ENCODE data around the gene INCA1. TPM values are rescaled to one million over a fixed set of nuclear protein-coding genes. Genes with fewer than 3 reads are reported as not detected.

INCA1 gene
- total and polyA plus RNA-seq, 2 of the 13 experiments (the other 11 are each of a cell fraction or from before 2014, with no cell fraction given), result 0.93 to 2.6 TPM

GRCh38 chr17:4948166-4948930, 49.0 kb downstream of the INCA1 start, which contains the start of gene PFN1 (continued):
- peak; percentile 85; the same call in 1 of the 2 replicates for TF ChIP-seq MXD4 (CRISPR knock-in tag; IDR thresholded peaks at IDR 0.05)
- TF ChIP-seq ZNF550 (CRISPR knock-in tag; IDR thresholded peaks at IDR 0.05; ENCODE audit: borderline replicate concordance), result no peak; the same call in 1 of the 2 replicates
- TF ChIP-seq ZNF775 (CRISPR knock-in tag; IDR thresholded peaks at IDR 0.05; ENCODE audit: borderline replicate concordance), result 0 out of 2 replicates have a peak, but pooled peaks have one; percentile 58
- 0 out of 2 replicates have a peak, but pooled peaks have one; percentile 64 for TF ChIP-seq ZFP36L1 (CRISPR knock-in tag; IDR thresholded peaks at IDR 0.05)
- peak; percentile 82; the same call in 1 of the 2 replicates for TF ChIP-seq ZNF589 (CRISPR knock-in tag; conservative IDR thresholded peaks at IDR 0.05)
- peak; percentile 82 for TF ChIP-seq RBM39 (IDR thresholded peaks at IDR 0.05; ENCODE audit: low read depth, low read length, poor library complexity, severe bottlenecking)
- TF ChIP-seq CEBPG (CRISPR knock-in tag; IDR thresholded peaks at IDR 0.05), result peak; percentile 76
- TF ChIP-seq BRF2 (CRISPR knock-in tag; IDR thresholded peaks at IDR 0.05), result no peak
- TF ChIP-seq ZNF615 (CRISPR knock-in tag; IDR thresholded peaks at IDR 0.05; ENCODE audit: borderline replicate concordance), result no peak
- no peak for TF ChIP-seq HIVEP1 (CRISPR knock-in tag; IDR thresholded peaks at IDR 0.05)
- TF ChIP-seq SAP130 (CRISPR knock-in tag; IDR thresholded peaks at IDR 0.05; ENCODE audit: low read depth), result peak; percentile 81
- TF ChIP-seq, protein P1, sequence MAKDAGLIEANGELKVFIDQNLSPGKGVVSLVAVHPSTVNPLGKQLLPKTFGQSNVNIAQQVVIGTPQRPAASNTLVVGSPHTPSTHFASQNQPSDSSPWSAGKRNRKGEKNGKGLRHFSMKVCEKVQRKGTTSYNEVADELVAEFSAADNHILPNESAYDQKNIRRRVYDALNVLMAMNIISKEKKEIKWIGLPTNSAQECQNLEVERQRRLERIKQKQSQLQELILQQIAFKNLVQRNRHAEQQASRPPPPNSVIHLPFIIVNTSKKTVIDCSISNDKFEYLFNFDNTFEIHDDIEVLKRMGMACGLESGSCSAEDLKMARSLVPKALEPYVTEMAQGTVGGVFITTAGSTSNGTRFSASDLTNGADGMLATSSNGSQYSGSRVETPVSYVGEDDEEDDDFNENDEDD (CRISPR knock-in tag; IDR thresholded peaks at IDR 0.05; ENCODE audit: borderline replicate concordance), result 0 out of 2 replicates have a peak, but pooled peaks have one; percentile 9
- TF ChIP-seq, protein P2, sequence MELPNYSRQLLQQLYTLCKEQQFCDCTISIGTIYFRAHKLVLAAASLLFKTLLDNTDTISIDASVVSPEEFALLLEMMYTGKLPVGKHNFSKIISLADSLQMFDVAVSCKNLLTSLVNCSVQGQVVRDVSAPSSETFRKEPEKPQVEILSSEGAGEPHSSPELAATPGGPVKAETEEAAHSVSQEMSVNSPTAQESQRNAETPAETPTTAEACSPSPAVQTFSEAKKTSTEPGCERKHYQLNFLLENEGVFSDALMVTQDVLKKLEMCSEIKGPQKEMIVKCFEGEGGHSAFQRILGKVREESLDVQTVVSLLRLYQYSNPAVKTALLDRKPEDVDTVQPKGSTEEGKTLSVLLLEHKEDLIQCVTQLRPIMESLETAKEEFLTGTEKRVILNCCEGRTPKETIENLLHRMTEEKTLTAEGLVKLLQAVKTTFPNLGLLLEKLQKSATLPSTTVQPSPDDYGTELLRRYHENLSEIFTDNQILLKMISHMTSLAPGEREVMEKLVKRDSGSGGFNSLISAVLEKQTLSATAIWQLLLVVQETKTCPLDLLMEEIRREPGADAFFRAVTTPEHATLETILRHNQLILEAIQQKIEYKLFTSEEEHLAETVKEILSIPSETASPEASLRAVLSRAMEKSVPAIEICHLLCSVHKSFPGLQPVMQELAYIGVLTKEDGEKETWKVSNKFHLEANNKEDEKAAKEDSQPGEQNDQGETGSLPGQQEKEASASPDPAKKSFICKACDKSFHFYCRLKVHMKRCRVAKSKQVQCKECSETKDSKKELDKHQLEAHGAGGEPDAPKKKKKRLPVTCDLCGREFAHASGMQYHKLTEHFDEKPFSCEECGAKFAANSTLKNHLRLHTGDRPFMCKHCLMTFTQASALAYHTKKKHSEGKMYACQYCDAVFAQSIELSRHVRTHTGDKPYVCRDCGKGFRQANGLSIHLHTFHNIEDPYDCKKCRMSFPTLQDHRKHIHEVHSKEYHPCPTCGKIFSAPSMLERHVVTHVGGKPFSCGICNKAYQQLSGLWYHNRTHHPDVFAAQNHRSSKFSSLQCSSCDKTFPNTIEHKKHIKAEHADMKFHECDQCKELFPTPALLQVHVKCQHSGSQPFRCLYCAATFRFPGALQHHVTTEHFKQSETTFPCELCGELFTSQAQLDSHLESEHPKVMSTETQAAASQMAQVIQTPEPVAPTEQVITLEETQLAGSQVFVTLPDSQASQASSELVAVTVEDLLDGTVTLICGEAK (IDR thresholded peaks at IDR 0.05), result no peak
- TF ChIP-seq, protein P2 (CRISPR knock-in tag; IDR thresholded peaks at IDR 0.05), result peak; percentile 57
- TF ChIP-seq ZNF749 (CRISPR knock-in tag; IDR thresholded peaks at IDR 0.05; ENCODE audit: borderline replicate concordance), result peak; percentile 68; the same call in 1 of the 2 replicates
- TF ChIP-seq ZNF207 (IDR thresholded peaks at IDR 0.05; ENCODE audit: borderline replicate concordance), result no peak

Data from HepG2 (cell line).